Ovary (tissue), 3 donors: ENCODE results near the gene MAZ.

Source experiments
- POLR2A ChIP-seq: fragments of 450-650 bp; IDR thresholded peaks from one replicate; pipeline ENCODE4 v1.6.1; 2017; ENCODE audit warnings: antibody characterized with exemption, mild to moderate bottlenecking, moderate library complexity
- TF ChIP-seq, protein P1 (sequence below), 3 donors: fragments of 450-650 bp in 2 of 3; fragments of 200-600 bp in 1 of 3; IDR thresholded peaks; one replicate each; pipeline versions ENCODE4 v1.5.1 to v1.8.0; 2016 to 2022; ENCODE audit warnings: antibody characterized with exemption in 3 of 3, mild to moderate bottlenecking in 1 of 3
- donor health status: DM: no; HTN: no; CAD: no.

DNA sequence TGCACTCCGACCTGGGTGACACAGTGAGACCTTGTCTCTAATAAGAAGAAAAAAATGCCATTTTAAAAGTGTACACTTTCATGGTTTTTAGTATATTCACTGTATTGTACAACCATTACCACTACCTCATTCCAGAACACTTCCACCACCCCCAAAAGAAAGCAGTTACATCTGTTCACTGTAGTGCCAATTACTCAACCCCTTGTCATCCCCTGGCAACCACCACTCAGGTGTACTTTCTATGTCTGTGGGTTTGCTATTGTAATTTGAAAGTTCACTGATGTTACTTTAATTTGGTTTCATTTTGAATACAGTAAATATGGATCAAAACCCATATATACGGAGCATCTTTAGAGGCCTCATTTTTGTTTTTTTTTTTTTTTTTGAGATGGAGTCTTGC is 22.2 kb upstream of the MAZ start:
- TF ChIP-seq, protein P1, sequence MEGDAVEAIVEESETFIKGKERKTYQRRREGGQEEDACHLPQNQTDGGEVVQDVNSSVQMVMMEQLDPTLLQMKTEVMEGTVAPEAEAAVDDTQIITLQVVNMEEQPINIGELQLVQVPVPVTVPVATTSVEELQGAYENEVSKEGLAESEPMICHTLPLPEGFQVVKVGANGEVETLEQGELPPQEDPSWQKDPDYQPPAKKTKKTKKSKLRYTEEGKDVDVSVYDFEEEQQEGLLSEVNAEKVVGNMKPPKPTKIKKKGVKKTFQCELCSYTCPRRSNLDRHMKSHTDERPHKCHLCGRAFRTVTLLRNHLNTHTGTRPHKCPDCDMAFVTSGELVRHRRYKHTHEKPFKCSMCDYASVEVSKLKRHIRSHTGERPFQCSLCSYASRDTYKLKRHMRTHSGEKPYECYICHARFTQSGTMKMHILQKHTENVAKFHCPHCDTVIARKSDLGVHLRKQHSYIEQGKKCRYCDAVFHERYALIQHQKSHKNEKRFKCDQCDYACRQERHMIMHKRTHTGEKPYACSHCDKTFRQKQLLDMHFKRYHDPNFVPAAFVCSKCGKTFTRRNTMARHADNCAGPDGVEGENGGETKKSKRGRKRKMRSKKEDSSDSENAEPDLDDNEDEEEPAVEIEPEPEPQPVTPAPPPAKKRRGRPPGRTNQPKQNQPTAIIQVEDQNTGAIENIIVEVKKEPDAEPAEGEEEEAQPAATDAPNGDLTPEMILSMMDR (IDR thresholded peaks at IDR 0.05), result no peak
- TF ChIP-seq POLR2A, result no peak
